Activated naive CD8-positive, alpha-beta T cell treated with anti-CD3 and anti-CD28 coated beads for 36 hours (primary cell): ENCODE results near the gene LRMDA. TPM values are rescaled to one million over a fixed set of nuclear protein-coding genes. Genes with fewer than 3 reads are reported as not detected.
"Not testable (repeated sequence)": the region's sequence is repeated elsewhere in the genome, so short reads cannot be mapped to it uniquely, and the experiment has no call there.

ENCODE experiments used
- DNase-seq: peaks from one replicate; pipeline ENCODE4 v3.0.0; 2021
- H3K27ac Mint-ChIP-seq: one replicate; pipeline ENCODE4 v1.8.0; 2022; ENCODE audit warnings: mild to moderate bottlenecking, moderate library complexity, mixed read lengths
- H3K27me3 Mint-ChIP-seq: one replicate; pipeline ENCODE4 v1.8.0; 2022; ENCODE audit warnings: mild to moderate bottlenecking, mixed read lengths
- H3K36me3 Mint-ChIP-seq: one replicate; pipeline ENCODE4 v1.8.0; 2021; ENCODE audit warnings: mild to moderate bottlenecking, mixed read lengths
- H3K4me1 Mint-ChIP-seq: one replicate; pipeline ENCODE4 v1.8.0; 2021; ENCODE audit warnings: mixed read lengths
- H3K4me3 Mint-ChIP-seq: one replicate; pipeline ENCODE4 v1.8.0; 2022; ENCODE audit warnings: mild to moderate bottlenecking, moderate library complexity, mixed read lengths
- H3K9me3 Mint-ChIP-seq: one replicate; pipeline ENCODE4 v1.8.0; 2022; ENCODE audit warnings: mixed read lengths
- total RNA-seq, 2 experiments: library from RNA; stranded (reverse); gene quantifications; one replicate each; pipeline ENCODE4 v1.2.3, GENCODE V29; 2021

LRMDA gene
- total RNA-seq, 2 experiments from 2014 or later = not detected

GRCh38 chr10:75744261-75744660 lies 312.8 kb downstream of the LRMDA start:
- Mint-ChIP-seq H3K27ac (no peak overlapping the region), H3K4me3 (no peak overlapping the region), H3K9me3 (no peaks in the 10 kb centered on the region), H3K27me3 (peaks cover 3% of the 10 kb centered on the region), H3K4me1 (no peaks in the 10 kb centered on the region), H3K36me3 (no peaks in the 10 kb centered on the region)
- DNase-seq = no peak

- H3K36me3 Mint-ChIP-seq = no peaks in the 10 kb centered on the region
- no peak overlapping the region for H3K4me3 Mint-ChIP-seq
- no peaks in the 10 kb centered on the region for H3K4me1 Mint-ChIP-seq
- no peaks in the 10 kb centered on the region for H3K9me3 Mint-ChIP-seq
- H3K27ac Mint-ChIP-seq = no peak overlapping the region
- DNase-seq = no peak
- peaks cover 3% of the 10 kb centered on the region for H3K27me3 Mint-ChIP-seq
Observed at GRCh38 chr10:75746356-75746755, 314.9 kb downstream of the LRMDA start.

- not testable (repeated sequence) for H3K4me3 Mint-ChIP-seq, H3K4me1 Mint-ChIP-seq, DNase-seq, H3K9me3 Mint-ChIP-seq, H3K27ac Mint-ChIP-seq, H3K36me3 Mint-ChIP-seq, H3K27me3 Mint-ChIP-seq
Observed at GRCh38 chr10:75750093-75750875, 318.9 kb downstream of the LRMDA start.

- H3K4me1 Mint-ChIP-seq = no peaks in the 10 kb centered on the region
- peaks cover 2% of the 10 kb centered on the region for H3K27me3 Mint-ChIP-seq
- no peaks in the 10 kb centered on the region for H3K36me3 Mint-ChIP-seq
- no peaks in the 10 kb centered on the region for H3K9me3 Mint-ChIP-seq
- H3K27ac Mint-ChIP-seq = no peak overlapping the region
- no peak overlapping the region for H3K4me3 Mint-ChIP-seq
- DNase-seq = no peak
Observed at GRCh38 chr10:75751232-75751631, 319.8 kb downstream of the LRMDA start.

GRCh38 chr10:75753621-75754020 lies 322.2 kb downstream of the LRMDA start:
- Mint-ChIP-seq H3K36me3 (no peaks in the 10 kb centered on the region), H3K4me1 (no peaks in the 10 kb centered on the region), H3K9me3 (no peaks in the 10 kb centered on the region), H3K27me3 (peaks cover 7% of the 10 kb centered on the region), H3K27ac (no peak overlapping the region), H3K4me3 (no peak overlapping the region)
- no peak for DNase-seq

- Mint-ChIP-seq H3K4me1 (no peaks in the 10 kb centered on the region), H3K27ac (no peak overlapping the region), H3K27me3 (peaks cover 7% of the 10 kb centered on the region), H3K4me3 (no peak overlapping the region), H3K9me3 (no peaks in the 10 kb centered on the region), H3K36me3 (no peaks in the 10 kb centered on the region)
- no peak for DNase-seq
Observed at GRCh38 chr10:75754096-75754831, 322.8 kb downstream of the LRMDA start.

GRCh38 chr10:75755528-75755927 lies 324.1 kb downstream of the LRMDA start:
- H3K27me3 Mint-ChIP-seq = peaks cover 7% of the 10 kb centered on the region

GRCh38 chr10:75761289-75761688 lies 329.9 kb downstream of the LRMDA start:
- Mint-ChIP-seq H3K4me1 (no peaks in the 10 kb centered on the region), H3K4me3 (no peak overlapping the region), H3K27ac (no peak overlapping the region), H3K9me3 (no peaks in the 10 kb centered on the region), H3K27me3 (peaks cover 7% of the 10 kb centered on the region), H3K36me3 (no peaks in the 10 kb centered on the region)
- DNase-seq = no peak

More at GRCh38 chr10:75755528-75755927, 324.1 kb downstream of the LRMDA start:
- Mint-ChIP-seq H3K36me3 (no peaks in the 10 kb centered on the region), H3K9me3 (no peaks in the 10 kb centered on the region), H3K4me3 (no peak overlapping the region), H3K4me1 (no peaks in the 10 kb centered on the region), H3K27ac (no peak overlapping the region)
- no peak for DNase-seq

GRCh38 chr10:75762431-75762802 lies 331.0 kb downstream of the LRMDA start:
- H3K4me1 Mint-ChIP-seq = no peaks in the 10 kb centered on the region
- no peak overlapping the region for H3K27ac Mint-ChIP-seq
- H3K27me3 Mint-ChIP-seq = peaks cover 7% of the 10 kb centered on the region
- no peak overlapping the region for H3K4me3 Mint-ChIP-seq
- no peaks in the 10 kb centered on the region for H3K9me3 Mint-ChIP-seq
- no peaks in the 10 kb centered on the region for H3K36me3 Mint-ChIP-seq
- no peak for DNase-seq

GRCh38 chr10:75763652-75764051 lies 332.2 kb downstream of the LRMDA start:
- Mint-ChIP-seq H3K4me3 (no peak overlapping the region), H3K36me3 (no peaks in the 10 kb centered on the region), H3K4me1 (no peaks in the 10 kb centered on the region), H3K9me3 (no peaks in the 10 kb centered on the region), H3K27ac (no peak overlapping the region), H3K27me3 (no peaks in the 10 kb centered on the region)
- no peak for DNase-seq

GRCh38 chr10:75764974-75765788 lies 333.8 kb downstream of the LRMDA start:
- Mint-ChIP-seq H3K27ac (no peak overlapping the region), H3K9me3 (no peaks in the 10 kb centered on the region), H3K4me3 (no peak overlapping the region), H3K36me3 (no peaks in the 10 kb centered on the region), H3K4me1 (no peaks in the 10 kb centered on the region), H3K27me3 (no peaks in the 10 kb centered on the region)
- DNase-seq = no peak

- no peak overlapping the region for H3K4me3 Mint-ChIP-seq
Observed at GRCh38 chr10:75765789-75766096, 334.3 kb downstream of the LRMDA start.

GRCh38 chr10:75766106-75766505 lies 334.7 kb downstream of the LRMDA start:
- Mint-ChIP-seq H3K9me3 (no peaks in the 10 kb centered on the region), H3K4me3 (no peak overlapping the region), H3K27me3 (no peaks in the 10 kb centered on the region), H3K36me3 (no peaks in the 10 kb centered on the region), H3K4me1 (no peaks in the 10 kb centered on the region), H3K27ac (no peak overlapping the region)
- DNase-seq = no peak

More at GRCh38 chr10:75765789-75766096, 334.3 kb downstream of the LRMDA start:
- no peaks in the 10 kb centered on the region for H3K36me3 Mint-ChIP-seq
- H3K9me3 Mint-ChIP-seq = no peaks in the 10 kb centered on the region
- H3K27me3 Mint-ChIP-seq = no peaks in the 10 kb centered on the region
- H3K27ac Mint-ChIP-seq = no peak overlapping the region
- no peaks in the 10 kb centered on the region for H3K4me1 Mint-ChIP-seq
- no peak for DNase-seq

GRCh38 chr10:75766752-75767151 lies 335.3 kb downstream of the LRMDA start:
- not testable (repeated sequence) for H3K36me3 Mint-ChIP-seq, H3K27ac Mint-ChIP-seq, H3K4me1 Mint-ChIP-seq, DNase-seq, H3K4me3 Mint-ChIP-seq, H3K27me3 Mint-ChIP-seq, H3K9me3 Mint-ChIP-seq

- Mint-ChIP-seq H3K27me3 (no peaks in the 10 kb centered on the region), H3K27ac (no peak overlapping the region), H3K36me3 (no peaks in the 10 kb centered on the region), H3K4me3 (no peak overlapping the region), H3K9me3 (no peaks in the 10 kb centered on the region), H3K4me1 (peaks cover 14% of the 10 kb centered on the region)
- DNase-seq = no peak
Observed at GRCh38 chr10:75770626-75771081, 339.2 kb downstream of the LRMDA start.
